ENCODE data around the gene CTDSPL. TPM values are rescaled to one million over a fixed set of nuclear protein-coding genes. Genes with fewer than 3 reads are reported as not detected.

CTDSPL gene
- polyA plus RNA-seq, 1 of the 3 experiments (the other 2 are of a cell fraction), result 22.1 TPM

- TF ChIP-seq TEAD4 (IDR thresholded peaks at IDR 0.05; ENCODE audit: borderline replicate concordance, insufficient read depth) (no peak), FOXJ3 (CRISPR knock-in tag; IDR thresholded peaks at IDR 0.05) (no peak), CTCF (IDR thresholded peaks at IDR 0.05) (no peak; the same call in 1 of the 2 replicates), ELF1 (IDR thresholded peaks at IDR 0.05) (no peak), CHD2 (IDR thresholded peaks at IDR 0.05; ENCODE audit: low read length, partially characterized antibody) (no peak), RXRA (IDR thresholded peaks at IDR 0.05; ENCODE audit: borderline replicate concordance, low read depth) (no peak), TAF1 (IDR thresholded peaks at IDR 0.05; ENCODE audit: borderline replicate concordance, low read depth, low read length) (no peak)
Measured at GRCh38 chr3:37985637-37986320, 124.1 kb downstream of the CTDSPL start (continued).

GRCh38 chr3:37986479-37987314, 125.0 kb downstream of the CTDSPL start:
- no peaks in the 10 kb centered on the region for H4K20me1 ChIP-seq (ENCODE audit: insufficient read depth)
- H2AFZ ChIP-seq (ENCODE audit: low read depth), result no peak overlapping the region
- H3K4me3 ChIP-seq (ENCODE audit: low read depth in 2 of 2, low read length in 1 of 2), result no peak overlapping the region
- TF ChIP-seq RAD21 (IDR thresholded peaks at IDR 0.05; ENCODE audit: low read length) (no peak), NRF1 (IDR thresholded peaks at IDR 0.05; ENCODE audit: low read depth, low read length) (no peak), FOXM1 (IDR thresholded peaks at IDR 0.05; ENCODE audit: low read depth) (no peak), RFX5 (IDR thresholded peaks at IDR 0.05; ENCODE audit: low read length) (no peak), TCF12 (IDR thresholded peaks at IDR 0.05) (no peak)
- no peaks in the 10 kb centered on the region for H3K9me3 ChIP-seq
- no peak overlapping the region for H3K27ac ChIP-seq (ENCODE audit: low read depth in 2 of 2, low read length in 1 of 2)
- H3F3A ChIP-seq (replicated peaks; ENCODE audit: insufficient read depth), result no peaks in the 10 kb centered on the region
- ChIA-PET POLR2A (no interaction called here), CTCF (interaction anchor here (0.7 to 4.8 kb wide), 3 partner anchors 10 to 130 kb away, joined by 5 to 29 read pairs (median 9); no protein-coding TSS in a partner anchor)
- H3K79me2 ChIP-seq (ENCODE audit: insufficient read depth), result no peaks in the 10 kb centered on the region
- no peaks in the 10 kb centered on the region for H3K9me2 ChIP-seq
- H3K9ac ChIP-seq, result no peak overlapping the region
- WGBS (ENCODE audit: low lambda C conversion rate), result 90% methylated on average over 8 of the region's 12 CpGs
- no peaks in the 10 kb centered on the region for H3K27me3 ChIP-seq (ENCODE audit: insufficient read depth)
- no peaks in the 10 kb centered on the region; a peak in 1 of 4 replicates for H3K4me1 ChIP-seq (ENCODE audit: control insufficient read depth in 1 of 2, insufficient read depth in 2 of 2, low read depth in 1 of 2, low read length in 1 of 2)
- DNase-seq, result no peak
- H3K36me3 ChIP-seq (replicated peaks in 1 of 2; ENCODE audit: control insufficient read depth in 1 of 2, insufficient read depth in 2 of 2, low read length in 1 of 2), result peaks cover 4 to 28% of the 10 kb centered on the region in 2 experiments
- no peak overlapping the region for H3K4me2 ChIP-seq

DNA sequence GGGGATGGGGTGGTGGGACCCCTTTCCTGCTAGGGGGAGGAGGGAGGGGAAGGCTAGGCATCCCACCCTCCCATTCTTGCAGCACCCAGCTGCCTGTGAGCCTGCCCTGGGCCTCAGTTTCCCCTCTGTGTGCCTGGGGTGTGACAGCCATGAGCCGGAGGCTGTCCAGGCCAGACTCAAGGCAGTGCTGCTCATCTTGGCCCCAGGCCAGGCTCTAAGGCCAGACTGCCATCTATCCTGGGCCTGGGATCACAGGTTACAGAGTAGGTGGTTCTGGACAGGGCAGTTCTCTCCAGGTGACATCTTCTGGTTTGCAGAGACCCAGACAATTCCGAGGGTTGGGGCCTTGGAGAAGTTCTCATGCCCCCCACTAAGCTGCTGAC, 125.6 kb downstream of the CTDSPL start:
- 91% methylated on average over 1 of the region's 2 CpGs for WGBS (ENCODE audit: low lambda C conversion rate)
- Histone ChIP-seq H3K27me3 (ENCODE audit: insufficient read depth) (no peaks in the 10 kb centered on the region), H3K4me1 (ENCODE audit: control insufficient read depth in 1 of 2, insufficient read depth in 2 of 2, low read depth in 1 of 2, low read length in 1 of 2) (no peaks in the 10 kb centered on the region; a peak in 1 of 4 replicates), H3K36me3 (replicated peaks in 1 of 2; ENCODE audit: control insufficient read depth in 1 of 2, insufficient read depth in 2 of 2, low read length in 1 of 2) (peaks cover 4 to 22% of the 10 kb centered on the region in 2 experiments), H3K4me2 (no peak overlapping the region), H3K9me3 (no peaks in the 10 kb centered on the region), H3F3A (replicated peaks; ENCODE audit: insufficient read depth) (no peaks in the 10 kb centered on the region), H3K9me2 (no peaks in the 10 kb centered on the region), H3K79me2 (ENCODE audit: insufficient read depth) (no peaks in the 10 kb centered on the region), H3K27ac (ENCODE audit: low read depth in 2 of 2, low read length in 1 of 2) (no peak overlapping the region), H3K4me3 (ENCODE audit: low read depth in 2 of 2, low read length in 1 of 2) (no peak overlapping the region), H2AFZ (ENCODE audit: low read depth) (no peak overlapping the region), H3K9ac (no peak overlapping the region), H4K20me1 (ENCODE audit: insufficient read depth) (no peaks in the 10 kb centered on the region)
- DNase-seq, result no peak
- ChIA-PET CTCF (no interaction called here), POLR2A (no interaction called here)
- TF ChIP-seq MAX (IDR thresholded peaks at IDR 0.05; ENCODE audit: low read depth) (no peak), EP300 (IDR thresholded peaks at IDR 0.05; ENCODE audit: borderline replicate concordance in 1 of 2, low read depth in 1 of 2, low read length in 1 of 2) (no peak), PBX3 (IDR thresholded peaks at IDR 0.05) (no peak), SMC3 (IDR thresholded peaks at IDR 0.05; ENCODE audit: low read depth, low read length) (no peak), FOXJ3 (CRISPR knock-in tag; IDR thresholded peaks at IDR 0.05) (no peak), SIN3A (IDR thresholded peaks at IDR 0.05; ENCODE audit: borderline replicate concordance, low read depth, low read length) (no peak), RCOR1 (IDR thresholded peaks at IDR 0.05; ENCODE audit: low read length) (no peak), TAF1 (IDR thresholded peaks at IDR 0.05; ENCODE audit: borderline replicate concordance, low read depth, low read length) (no peak), GABPA (IDR thresholded peaks at IDR 0.05; ENCODE audit: low read depth) (no peak)

Data from SK-N-SH (cell line).